ENCODE measurements around the gene HIRA. TPM values are rescaled to one million over a fixed set of nuclear protein-coding genes. Genes with fewer than 3 reads are reported as not detected.

HIRA gene
- total and polyA plus RNA-seq, 9 of the 15 experiments (the other 6 are each of a cell fraction or from before 2014, with no cell fraction given), result 0.96 to 132 (median 58.4) TPM

DNA sequence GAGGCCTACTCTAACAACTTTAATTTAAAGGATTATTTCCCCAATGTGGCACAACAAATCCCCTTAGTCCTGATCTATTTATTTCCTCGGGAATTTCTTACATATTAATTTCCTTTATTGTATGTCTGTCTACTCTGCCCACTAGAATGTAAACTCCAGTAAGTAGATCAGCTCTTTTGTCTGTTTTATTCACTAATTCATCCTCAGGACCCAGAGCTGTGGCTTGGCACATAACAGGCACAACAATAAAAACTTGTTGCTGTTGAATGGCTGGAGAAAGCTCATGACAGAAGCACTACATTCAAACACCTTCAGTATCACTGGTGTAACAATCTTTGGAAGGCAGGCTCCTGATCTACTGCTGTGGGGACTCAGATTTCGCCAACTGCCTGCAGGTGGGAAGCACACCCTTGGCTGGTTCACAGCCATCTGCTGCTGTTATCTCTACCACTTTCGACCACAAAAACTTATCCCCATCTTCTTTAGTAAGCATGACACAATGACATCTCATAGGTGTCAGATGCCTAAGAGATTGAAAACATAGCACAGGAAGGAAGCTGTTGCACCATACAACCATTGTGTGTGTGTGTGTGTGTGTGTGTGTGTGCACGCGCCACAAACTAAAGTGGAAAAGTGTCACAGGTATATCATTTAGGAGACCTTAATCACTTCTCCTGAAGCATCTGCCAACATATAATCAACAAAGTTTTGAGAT lies 11.9 kb downstream of the HIRA start (continued):
- TF ChIP-seq, protein P1, sequence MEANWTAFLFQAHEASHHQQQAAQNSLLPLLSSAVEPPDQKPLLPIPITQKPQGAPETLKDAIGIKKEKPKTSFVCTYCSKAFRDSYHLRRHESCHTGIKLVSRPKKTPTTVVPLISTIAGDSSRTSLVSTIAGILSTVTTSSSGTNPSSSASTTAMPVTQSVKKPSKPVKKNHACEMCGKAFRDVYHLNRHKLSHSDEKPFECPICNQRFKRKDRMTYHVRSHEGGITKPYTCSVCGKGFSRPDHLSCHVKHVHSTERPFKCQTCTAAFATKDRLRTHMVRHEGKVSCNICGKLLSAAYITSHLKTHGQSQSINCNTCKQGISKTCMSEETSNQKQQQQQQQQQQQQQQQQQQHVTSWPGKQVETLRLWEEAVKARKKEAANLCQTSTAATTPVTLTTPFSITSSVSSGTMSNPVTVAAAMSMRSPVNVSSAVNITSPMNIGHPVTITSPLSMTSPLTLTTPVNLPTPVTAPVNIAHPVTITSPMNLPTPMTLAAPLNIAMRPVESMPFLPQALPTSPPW (CRISPR knock-in tag; IDR thresholded peaks at IDR 0.05), result peak; percentile 9; the same call in 1 of the 2 replicates
- peak; percentile 93 for TF ChIP-seq SMAD4 (CRISPR knock-in tag; conservative IDR thresholded peaks at IDR 0.05)
- TF ChIP-seq, protein P2, sequence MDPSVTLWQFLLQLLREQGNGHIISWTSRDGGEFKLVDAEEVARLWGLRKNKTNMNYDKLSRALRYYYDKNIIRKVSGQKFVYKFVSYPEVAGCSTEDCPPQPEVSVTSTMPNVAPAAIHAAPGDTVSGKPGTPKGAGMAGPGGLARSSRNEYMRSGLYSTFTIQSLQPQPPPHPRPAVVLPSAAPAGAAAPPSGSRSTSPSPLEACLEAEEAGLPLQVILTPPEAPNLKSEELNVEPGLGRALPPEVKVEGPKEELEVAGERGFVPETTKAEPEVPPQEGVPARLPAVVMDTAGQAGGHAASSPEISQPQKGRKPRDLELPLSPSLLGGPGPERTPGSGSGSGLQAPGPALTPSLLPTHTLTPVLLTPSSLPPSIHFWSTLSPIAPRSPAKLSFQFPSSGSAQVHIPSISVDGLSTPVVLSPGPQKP (CRISPR knock-in tag; IDR thresholded peaks at IDR 0.05), result no peak
- TF ChIP-seq ZNF140 (CRISPR knock-in tag; IDR thresholded peaks at IDR 0.05), result no peak
- no peak for TF ChIP-seq ZSCAN32 (CRISPR knock-in tag; IDR thresholded peaks at IDR 0.05)
- TF ChIP-seq CTBP1 (IDR thresholded peaks at IDR 0.05; ENCODE audit: borderline replicate concordance), result peak; percentile 99
- no peak for TF ChIP-seq ZFP30 (CRISPR knock-in tag; IDR thresholded peaks at IDR 0.05; ENCODE audit: borderline replicate concordance)
- TF ChIP-seq SNIP1 (IDR thresholded peaks at IDR 0.05; ENCODE audit: low read depth), result no peak; the same call in 1 of the 2 replicates
- peak; percentile 58 for TF ChIP-seq CXXC5 (CRISPR knock-in tag; IDR thresholded peaks at IDR 0.05)
- TF ChIP-seq GATAD2A (IDR thresholded peaks at IDR 0.05), result no peak
- peak; percentile 14; the same call in 1 of the 2 replicates for TF ChIP-seq NBN (IDR thresholded peaks at IDR 0.05; ENCODE audit: low read depth)
- TF ChIP-seq SOX6 (IDR thresholded peaks at IDR 0.05), result peak; percentile 98
- TF ChIP-seq, protein P3, sequence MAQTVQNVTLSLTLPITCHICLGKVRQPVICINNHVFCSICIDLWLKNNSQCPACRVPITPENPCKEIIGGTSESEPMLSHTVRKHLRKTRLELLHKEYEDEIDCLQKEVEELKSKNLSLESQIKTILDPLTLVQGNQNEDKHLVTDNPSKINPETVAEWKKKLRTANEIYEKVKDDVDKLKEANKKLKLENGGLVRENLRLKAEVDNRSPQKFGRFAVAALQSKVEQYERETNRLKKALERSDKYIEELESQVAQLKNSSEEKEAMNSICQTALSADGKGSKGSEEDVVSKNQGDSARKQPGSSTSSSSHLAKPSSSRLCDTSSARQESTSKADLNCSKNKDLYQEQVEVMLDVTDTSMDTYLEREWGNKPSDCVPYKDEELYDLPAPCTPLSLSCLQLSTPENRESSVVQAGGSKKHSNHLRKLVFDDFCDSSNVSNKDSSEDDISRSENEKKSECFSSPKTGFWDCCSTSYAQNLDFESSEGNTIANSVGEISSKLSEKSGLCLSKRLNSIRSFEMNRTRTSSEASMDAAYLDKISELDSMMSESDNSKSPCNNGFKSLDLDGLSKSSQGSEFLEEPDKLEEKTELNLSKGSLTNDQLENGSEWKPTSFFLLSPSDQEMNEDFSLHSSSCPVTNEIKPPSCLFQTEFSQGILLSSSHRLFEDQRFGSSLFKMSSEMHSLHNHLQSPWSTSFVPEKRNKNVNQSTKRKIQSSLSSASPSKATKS (CRISPR knock-in tag; IDR thresholded peaks at IDR 0.05), result no peak
- no peak for TF ChIP-seq ZFX (CRISPR knock-in tag; IDR thresholded peaks at IDR 0.05)
- TF ChIP-seq, protein P4, sequence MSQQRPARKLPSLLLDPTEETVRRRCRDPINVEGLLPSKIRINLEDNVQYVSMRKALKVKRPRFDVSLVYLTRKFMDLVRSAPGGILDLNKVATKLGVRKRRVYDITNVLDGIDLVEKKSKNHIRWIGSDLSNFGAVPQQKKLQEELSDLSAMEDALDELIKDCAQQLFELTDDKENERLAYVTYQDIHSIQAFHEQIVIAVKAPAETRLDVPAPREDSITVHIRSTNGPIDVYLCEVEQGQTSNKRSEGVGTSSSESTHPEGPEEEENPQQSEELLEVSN (IDR thresholded peaks at IDR 0.05; ENCODE audit: borderline replicate concordance in 1 of 2, extremely low read depth in 1 of 2, insufficient read depth in 1 of 2, insufficient read length in 1 of 2, low read depth in 1 of 2, low read length in 1 of 2, poor library complexity in 1 of 2, severe bottlenecking in 1 of 2), result no peak
- TF ChIP-seq, protein P5, sequence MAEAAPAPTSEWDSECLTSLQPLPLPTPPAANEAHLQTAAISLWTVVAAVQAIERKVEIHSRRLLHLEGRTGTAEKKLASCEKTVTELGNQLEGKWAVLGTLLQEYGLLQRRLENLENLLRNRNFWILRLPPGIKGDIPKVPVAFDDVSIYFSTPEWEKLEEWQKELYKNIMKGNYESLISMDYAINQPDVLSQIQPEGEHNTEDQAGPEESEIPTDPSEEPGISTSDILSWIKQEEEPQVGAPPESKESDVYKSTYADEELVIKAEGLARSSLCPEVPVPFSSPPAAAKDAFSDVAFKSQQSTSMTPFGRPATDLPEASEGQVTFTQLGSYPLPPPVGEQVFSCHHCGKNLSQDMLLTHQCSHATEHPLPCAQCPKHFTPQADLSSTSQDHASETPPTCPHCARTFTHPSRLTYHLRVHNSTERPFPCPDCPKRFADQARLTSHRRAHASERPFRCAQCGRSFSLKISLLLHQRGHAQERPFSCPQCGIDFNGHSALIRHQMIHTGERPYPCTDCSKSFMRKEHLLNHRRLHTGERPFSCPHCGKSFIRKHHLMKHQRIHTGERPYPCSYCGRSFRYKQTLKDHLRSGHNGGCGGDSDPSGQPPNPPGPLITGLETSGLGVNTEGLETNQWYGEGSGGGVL (CRISPR knock-in tag; IDR thresholded peaks at IDR 0.05), result peak; percentile 33; the same call in 1 of the 2 replicates
- TF ChIP-seq, protein P6, sequence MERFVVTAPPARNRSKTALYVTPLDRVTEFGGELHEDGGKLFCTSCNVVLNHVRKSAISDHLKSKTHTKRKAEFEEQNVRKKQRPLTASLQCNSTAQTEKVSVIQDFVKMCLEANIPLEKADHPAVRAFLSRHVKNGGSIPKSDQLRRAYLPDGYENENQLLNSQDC (CRISPR knock-in tag; IDR thresholded peaks at IDR 0.05), result no peak
